ENCODE measurements around the gene FAAP100. TPM values are rescaled to one million over a fixed set of nuclear protein-coding genes. Genes with fewer than 3 reads are reported as not detected.
A peak's percentile ranks its signal among the peaks of the same experiment; 100 is the strongest.
"Not testable (repeated sequence)": the region's sequence is repeated elsewhere in the genome, so short reads cannot be mapped to it uniquely, and the experiment has no call there.

FAAP100 gene
- total RNA-seq, 1 donor from 2014 or later, result 26.0 TPM

DNA sequence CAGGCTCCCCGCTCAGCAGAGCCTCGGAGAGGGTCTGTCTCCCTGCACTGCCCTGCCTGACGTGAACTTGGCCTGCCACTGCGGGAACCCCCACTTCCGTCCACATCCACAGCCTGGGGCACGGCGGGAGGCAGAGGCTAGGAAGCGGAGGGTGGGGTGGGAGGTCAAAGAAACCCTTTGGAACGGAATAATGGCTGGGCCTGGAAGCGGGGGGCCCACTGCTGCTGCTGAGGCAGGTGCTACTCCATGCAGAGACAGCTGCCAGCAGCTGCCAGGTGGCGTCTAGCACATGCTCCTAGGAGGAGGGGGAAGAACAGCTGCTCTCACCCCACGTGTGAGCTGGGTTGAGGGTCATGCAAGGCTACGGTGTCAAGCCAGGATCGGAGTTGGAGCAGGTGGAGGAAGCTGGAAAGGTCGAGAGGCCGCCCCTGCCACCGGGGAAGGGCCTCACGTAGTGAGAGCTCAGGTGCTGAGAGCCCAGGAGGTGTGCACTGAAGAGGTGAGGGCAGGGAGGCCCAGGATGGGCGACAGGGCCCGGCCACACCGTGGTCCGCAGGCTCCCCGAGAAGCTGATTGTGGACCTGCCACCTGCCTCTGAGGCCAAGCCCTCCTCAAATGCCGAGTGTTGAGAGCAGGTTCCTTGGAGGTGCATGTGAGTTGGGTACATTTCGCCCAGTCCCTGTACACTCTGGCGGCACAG, 14.1 kb downstream of the FAAP100 start:
- DNase-seq, result no peak

DNA sequence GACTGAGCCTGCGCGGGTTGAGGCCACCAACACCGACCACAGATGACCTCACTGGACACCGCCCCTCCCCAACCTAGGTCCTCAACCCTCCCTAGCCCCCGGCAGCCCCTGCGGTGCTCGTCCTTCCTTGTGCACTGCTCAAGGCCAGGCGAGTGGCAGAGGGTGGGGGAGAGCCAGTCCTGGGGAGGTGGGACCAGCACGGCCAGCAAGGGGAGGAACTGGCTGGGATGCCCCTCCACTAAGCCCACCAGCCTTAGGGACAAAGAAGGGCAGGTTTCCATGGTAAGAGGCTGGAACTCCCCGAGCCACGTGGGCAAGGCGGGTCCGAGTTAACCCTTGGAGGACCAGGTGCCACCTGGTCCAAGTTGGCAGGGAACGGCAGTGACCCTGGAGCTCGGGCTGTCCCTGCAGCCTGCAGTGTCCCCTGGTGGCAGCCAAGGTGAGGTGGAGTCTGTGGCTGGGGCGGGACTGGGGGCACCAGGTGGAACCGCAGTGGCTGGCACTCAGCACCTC, 14.8 kb downstream of the FAAP100 start:
- peak; percentile 62 for DNase-seq

DNA sequence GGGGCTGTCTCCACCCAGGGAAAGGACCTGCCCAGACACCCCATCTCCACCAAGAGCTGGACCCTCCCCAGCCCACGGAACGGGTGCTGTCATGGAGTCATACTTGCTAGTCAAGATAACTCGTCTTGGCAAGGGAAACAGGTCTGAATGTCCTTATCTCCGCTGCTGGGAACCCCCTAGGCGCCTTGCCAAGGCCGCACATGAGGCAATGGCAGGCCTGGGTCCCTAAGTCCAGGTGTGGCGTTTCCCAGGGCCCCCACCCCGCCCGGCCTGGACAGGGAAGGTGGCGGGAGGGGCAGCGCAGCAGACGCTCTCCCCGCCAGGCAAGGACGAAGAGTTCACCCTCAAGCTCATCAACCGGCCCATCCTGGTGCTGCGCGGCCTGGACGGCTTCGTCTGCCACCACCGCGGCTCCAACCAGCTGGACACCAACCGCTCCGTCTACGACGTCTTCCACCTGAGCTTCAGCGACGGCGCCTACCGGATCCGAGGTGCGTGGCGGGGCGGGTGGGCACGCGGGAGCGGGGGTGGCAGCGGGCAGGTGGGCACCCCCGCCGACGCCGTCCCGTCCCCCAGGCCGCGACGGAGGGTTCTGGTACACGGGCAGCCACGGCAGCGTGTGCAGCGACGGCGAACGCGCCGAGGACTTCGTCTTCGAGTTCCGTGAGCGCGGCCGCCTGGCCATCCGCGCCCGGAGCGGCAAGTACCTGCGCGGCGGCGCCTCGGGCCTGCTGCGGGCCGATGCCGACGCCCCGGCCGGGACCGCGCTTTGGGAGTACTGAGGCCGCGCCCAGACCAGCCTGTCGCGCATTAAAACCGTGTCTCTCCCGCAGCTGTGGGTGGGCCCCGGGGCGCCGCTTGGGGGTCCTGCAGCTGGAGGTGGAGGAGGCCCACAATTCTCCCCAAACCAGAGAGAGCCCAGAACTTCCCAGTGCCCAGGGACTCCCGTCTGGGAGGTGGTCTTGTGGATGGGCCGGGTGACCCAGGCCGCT, 15.6 kb downstream of the FAAP100 start:
- peak; percentile 32 for DNase-seq

DNA sequence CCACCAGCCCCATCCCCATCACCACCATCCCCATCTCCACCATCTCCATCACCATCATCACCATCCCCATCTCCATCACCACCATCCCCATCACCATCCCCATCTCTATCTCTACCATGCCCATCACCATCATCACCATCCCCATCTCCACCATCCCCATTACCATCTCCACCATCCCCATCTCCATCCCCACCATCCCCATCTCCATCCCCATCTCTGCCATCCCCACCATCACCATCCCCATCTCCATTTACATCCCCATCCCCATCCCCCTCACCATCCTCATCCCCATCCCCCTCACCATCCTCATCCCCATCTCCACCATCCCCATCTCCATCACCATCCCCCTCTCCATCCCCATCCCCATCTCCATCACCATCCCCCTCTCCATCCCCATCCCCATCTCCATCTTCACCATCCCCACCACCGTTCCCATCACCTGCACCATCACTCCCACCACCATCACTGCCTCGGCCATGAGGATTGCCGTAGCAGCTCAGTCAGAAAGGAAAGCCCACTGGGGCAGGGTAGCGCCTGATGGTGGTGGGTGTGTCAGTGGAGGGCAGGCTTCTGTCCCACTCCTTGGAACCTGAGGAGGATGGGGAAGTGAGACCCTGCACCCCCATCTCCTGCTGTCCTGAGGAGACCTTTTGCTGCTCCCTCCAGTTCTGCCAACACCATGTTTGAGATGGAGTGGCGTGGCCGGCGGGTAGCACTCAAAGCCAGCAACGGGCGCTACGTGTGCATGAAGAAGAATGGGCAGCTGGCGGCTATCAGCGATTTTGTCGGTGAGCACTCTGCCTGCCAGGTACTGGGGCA, 16.5 kb downstream of the FAAP100 start:
- no peak for DNase-seq

DNA sequence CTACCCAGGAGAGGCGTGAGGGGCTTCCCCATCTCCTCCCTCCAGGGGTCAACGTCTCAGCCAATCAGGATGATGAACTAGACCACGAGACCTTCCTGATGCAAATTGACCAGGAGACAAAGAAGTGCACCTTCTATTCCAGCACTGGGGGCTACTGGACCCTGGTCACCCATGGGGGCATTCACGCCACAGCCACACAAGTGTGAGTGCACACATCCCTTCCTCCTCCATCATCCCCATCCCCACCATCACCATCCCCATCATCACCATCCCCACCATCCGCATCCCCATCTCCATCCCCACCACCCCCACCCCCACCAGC, 17.2 kb downstream of the FAAP100 start:
- DNase-seq, result no peak

DNA sequence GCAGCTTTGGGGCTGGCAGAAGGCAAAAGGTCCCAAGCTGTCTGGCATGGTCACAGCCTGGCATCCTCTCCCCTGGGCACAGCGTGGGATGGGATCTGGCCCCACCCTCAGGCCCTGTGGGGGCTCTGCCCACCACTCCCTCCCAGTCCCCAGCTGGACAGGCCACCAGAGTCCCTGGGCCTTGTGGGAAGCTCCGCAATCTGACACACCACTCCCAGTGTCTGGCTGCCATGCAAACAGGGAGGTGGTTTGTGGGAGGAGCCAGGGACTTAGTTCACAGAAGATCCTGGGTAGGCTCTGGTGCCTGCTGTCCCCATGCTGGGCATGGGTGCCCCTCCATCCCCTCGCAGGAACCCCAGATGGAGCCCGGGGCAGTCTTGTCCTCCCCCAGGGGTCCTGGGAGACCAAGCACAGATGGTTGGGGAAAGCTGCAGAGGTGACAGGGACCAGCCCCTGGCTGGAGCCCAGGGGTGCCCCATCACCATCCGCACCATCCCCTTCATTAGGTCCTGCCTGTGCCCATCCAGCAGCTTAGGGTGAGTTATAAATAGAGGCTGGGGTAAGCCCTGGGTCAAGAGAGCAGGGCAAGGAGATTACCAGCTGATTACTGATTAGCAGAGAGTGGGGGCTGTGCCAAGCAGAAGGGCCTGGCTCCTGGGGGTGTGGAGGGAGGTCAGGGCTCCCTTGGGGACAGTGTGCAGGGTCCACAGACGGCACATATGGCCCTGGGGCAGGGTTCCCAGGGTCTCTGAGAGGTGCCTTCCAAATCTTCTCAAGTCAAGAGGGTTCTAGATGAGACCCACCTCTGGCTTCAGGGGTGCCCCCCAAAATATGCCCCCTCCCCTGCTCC, 17.8 kb downstream of the FAAP100 start:
- no peak for DNase-seq

DNA sequence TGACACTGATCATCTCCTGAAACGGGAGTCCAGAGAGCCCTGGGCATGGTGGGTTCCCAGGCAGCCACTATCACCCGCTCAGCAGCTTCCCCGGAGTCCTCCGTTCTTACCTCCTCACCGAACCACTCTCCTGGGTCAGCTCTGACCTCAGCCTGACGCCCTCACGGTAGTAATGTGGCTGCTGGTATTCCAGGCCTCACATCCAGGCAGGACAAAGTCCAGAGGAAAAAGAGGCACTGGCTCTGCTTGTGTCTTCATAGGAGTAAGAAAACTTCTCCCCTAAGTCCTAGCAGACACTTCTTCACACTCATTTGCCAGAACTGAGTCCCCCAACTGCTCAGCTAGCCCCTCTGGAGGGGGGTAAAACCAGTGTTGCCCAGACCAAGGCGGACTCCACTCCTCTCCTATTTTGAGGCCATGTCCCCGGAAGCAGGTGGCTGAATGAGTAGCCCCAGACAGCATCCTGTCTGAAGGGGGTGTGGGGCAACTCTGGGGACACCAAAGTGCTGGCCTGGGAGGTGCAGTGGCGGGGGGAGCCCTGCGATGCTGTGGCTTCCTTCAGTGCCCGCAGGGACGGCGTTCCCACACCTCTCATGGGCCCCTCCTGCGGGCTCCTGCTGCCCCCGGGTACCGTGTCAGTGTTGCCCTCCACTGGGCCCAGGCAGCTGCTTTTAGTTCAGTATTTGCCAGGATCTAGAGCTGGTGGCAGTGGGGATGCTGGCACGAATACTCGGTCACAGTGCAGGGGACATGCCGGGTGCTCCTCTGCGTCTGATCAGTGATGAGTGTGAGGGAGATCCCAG, 18.6 kb downstream of the FAAP100 start:
- no peak for DNase-seq

DNA sequence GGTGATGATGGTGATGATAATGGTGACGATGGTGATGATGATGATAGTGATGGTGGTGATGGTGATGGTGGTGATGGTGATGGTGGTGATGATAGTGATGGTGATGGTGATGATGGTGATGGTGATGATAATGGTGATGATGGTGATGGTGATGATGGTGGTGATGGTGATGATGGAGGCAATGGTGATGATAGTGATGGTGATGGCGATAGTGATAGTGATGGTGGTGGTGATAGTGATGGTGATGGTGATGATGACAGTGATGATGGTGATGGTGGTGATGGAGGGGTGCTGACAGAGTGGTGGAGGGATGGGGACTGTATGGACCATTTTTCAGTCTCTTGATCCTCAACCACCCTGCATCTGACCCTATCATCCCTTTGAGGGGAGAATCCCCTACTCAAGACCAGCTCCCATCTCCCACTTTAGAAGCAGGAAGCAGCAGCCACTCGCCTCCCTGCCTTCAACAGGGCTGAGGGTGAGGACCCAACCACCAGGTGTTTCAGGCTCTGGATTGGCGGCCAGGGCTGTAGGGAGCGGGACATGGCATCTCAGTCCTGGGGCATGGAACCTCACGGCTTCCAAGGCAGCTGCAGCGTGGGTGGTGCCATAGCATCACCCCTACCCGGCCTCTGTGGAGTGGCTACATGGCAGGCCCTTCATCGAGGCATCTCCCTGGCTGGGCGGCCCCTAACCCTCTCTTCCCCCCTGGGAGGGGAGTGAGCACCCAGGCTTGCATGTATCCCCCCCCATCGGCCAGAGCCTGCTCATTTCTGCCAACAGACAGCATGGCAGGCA, 19.5 kb downstream of the FAAP100 start:
- no peak for DNase-seq

DNA sequence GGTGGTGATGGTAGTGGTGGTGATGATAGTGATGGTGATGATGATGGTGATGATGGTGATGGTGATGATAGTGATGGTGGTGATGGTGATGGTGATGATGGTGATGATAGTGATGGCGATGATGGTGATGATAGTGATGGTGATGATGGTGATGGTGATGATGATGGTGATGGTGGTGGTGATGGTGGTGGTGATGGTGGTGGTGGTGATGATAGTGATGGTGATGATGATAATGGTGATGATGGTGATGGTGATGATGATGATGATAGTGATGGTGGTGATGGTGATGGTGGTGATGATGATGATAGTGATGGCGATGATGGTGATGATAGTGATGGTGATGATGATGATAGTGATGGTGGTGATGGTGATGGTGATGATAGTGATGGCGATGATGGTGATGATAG, 20.2 kb downstream of the FAAP100 start:
- not testable (repeated sequence) for DNase-seq

DNA sequence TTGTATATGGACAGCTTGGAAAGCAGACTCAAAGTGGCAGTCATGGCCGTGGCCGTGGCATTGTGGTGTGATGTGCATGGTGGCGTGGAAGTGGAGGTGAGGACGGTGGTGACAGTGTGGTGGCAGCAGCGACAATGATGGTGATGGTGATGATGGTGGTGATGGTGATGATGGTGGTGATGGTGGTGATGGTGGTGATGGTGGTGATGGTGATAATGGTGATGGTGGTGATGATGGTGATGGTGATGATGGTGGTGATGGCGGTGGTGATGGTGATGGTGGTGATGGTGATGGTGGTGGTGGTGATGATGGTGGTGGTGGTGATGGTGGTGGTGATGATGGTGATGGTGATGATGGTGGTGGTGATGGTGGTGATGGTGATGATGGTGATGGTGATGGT, 21.1 kb downstream of the FAAP100 start:
- DNase-seq, result not testable (repeated sequence)

DNA sequence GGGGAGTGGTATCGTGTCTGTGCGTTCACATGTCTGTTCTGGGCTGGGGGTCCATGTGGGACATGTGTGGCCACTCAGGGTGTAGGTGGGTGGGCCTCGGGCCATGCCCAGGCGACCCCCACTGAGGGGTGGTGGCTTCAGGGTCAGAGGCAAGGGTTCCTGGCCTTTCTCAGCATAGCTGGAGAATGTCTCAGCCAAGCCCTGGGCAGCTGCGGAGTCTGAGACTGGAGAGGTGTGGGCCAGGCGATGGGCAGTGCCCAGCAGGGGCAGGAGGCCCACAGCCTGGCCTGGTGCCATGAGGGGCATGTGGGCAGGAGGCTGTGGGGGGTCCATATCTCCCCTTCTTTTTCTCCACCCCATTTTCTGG, 22.7 kb downstream of the FAAP100 start:
- no peak for DNase-seq

DNA sequence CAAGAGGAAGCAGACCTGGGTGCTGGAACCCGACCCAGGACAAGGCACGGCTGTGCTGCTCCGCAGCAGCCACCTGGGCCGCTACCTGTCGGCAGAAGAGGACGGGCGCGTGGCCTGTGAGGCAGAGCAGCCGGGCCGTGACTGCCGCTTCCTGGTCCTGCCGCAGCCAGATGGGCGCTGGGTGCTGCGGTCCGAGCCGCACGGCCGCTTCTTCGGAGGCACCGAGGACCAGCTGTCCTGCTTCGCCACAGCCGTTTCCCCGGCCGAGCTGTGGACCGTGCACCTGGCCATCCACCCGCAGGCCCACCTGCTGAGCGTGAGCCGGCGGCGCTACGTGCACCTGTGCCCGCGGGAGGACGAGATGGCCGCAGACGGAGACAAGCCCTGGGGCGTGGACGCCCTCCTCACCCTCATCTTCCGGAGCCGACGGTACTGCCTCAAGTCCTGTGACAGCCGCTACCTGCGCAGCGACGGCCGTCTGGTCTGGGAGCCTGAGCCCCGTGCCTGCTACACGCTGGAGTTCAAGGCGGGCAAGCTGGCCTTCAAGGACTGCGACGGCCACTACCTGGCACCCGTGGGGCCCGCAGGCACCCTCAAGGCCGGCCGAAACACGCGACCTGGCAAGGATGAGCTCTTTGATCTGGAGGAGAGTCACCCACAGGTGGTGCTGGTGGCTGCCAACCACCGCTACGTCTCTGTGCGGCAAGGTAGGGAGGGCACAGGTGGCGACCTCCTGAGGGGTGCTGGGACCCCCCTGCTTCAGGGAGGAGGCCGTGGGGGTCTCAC, 23.3 kb downstream of the FAAP100 start:
- no peak for DNase-seq

DNA sequence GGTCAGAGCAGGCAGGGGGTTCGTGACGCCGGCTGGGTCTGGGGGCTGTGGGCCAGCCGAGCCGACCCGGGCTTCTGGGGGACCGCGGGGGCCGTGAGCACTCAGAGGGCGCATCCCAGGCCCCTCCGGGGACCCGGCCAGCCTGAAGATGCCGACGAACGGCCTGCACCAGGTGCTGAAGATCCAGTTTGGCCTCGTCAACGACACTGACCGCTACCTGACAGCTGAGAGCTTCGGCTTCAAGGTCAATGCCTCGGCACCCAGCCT, 23.8 kb downstream of the FAAP100 start:
- no peak for DNase-seq

DNA sequence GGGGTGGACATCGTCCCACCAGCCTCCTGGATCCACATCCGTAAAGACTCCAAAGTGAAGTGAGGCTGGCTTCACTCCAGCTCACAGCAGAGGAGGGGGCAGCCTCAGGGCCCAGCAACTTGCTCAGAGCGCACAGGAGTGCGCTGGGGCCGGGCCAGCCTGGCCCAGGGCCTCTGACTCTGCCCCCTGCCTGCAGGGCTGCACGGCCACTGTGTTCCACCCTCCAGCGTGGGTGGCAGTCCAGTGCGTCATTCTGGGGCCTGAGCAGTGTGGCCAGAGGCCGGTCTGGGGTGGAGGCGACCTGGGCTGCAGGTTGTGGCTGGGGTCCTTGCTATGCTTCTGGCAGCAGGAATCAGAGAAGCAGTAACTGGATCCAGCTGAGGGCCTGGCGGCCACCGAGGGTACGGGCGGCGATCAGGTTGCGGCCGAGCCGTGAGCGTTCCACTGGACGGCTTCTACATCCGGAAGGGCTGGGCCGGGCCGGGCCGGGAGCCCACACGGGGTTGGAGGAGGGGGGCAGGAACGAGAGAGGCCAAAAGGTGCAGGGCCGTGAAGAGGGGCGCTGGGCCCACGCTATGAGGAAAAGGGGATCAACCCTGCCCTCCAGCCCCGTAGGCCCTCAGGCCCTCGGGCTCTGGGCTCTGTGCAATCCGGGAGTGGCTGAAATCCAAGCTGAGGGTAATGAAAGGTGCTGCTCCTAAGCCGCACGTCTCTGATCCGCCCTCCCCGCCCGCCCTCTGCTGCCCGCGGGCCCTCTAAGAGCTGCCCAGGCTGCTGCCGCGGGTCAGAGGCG, 24.4 kb downstream of the FAAP100 start, which contains the start of gene FSCN2:
TSS of gene FSCN2 (plus strand) at position 787 of the 793 bp plus-strand sequence. CDS start 155 bp downstream, outside the sequence.
- peak; percentile 33 for DNase-seq

DNA sequence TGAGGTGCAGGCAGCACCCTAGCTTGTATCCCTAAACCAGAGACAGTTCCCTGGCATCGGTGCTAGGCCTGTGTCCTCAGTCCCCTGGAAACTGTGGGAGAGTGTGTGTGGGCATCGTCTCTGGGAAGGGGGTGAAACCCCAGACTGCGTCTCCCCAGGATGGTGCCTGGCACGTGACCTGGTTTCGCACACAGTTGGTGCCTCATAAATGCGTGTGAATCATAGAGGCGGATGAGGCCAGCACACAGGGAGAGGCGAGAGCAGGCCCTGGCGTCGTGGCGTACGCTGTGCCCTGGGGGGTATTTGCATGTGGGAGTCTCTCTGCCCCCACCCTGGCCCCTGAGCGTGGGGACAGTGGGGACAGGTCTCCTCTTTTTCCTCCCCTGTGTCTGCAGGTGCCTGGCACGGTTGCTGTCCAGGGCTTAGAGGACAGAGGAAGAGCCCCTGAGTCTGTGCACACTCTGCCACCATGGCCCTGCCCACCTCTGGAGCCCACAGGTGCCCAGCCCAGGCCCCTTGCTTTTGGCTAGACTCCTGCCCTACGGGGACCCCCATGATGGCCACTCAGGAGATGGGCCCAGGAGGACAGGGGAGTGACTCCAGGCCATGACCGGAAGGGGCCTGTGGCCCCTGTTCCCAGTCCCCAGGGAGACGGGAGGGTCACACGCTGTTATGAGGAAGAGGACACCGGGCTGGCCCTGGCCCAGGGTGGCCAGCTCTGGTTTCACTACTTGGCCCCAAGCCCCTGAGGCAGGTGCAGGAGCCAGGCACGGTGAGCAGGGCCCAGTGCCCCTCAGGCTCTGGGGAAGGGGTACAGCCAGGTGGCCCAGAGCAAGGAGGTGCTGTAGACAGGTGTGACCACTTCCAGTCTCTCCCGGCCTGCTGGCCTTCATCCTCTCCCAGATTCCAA, 25.2 kb downstream of the FAAP100 start:
- DNase-seq, result no peak

DNA sequence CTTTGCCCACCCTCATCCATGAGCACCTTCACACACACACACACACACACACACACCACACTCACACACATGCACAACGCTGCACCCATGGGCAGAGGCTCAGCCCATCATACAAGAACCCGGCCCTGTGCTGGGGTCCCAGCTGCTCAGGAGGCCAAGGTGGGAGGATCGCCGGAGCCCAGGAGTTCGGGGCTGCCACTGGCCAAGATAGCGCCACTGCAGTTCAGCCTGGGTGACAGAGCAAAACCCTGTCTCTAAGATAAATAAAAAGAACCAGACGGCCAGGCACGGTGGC, 27.3 kb downstream of the FAAP100 start:
- no peak for DNase-seq

DNA sequence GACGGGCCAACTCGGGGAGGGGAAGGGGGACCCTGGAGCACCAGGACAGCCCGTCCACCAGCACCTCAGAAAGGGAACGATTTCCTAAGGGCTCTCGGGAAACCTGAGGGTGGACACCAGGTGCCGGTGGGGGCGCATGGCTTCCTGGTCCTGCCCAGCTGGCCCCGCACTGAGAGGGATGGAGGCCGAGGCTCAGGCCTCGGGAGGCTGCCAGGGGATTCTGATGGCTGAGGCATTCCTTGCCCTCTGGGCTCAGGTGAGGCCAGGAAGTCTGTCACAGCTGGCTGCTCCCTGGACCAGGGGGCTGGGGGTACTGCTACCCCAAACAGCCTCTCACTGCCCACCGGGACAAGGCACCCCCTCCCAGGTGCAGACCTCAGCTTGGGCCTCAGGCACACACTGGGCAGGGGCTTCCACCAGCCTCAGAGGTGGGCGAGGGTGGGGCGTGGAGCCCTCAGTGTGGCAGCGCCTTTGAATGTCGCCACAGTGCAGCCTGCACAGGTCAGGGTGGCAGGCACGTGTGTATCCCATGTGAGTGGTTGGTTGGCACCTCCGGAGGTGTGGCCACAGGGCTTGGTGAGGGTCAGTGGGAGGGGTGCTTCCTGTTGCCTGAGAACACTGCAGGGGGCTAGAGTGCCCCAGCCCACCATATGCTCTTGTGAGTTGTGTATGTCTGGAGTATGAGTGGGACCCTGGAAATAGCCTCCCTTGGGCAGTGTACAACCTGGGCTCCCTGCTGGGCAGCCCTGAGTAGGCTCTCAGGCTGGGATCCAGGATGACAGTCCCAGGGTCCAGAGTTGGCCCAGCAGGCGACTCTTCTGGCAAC, 27.9 kb downstream of the FAAP100 start:
- DNase-seq, result no peak

All from dermis blood vessel endothelial cell (primary cell).